Measurements from ENCODE around the gene UBN2. TPM values are rescaled to one million over a fixed set of nuclear protein-coding genes. Genes with fewer than 3 reads are reported as not detected.

The UBN2 gene
- total and polyA plus RNA-seq, 10 donors, result 1.2 to 23.4 (median 18.0) TPM

GRCh38 chr7:139246494-139246893, 15.5 kb downstream of the UBN2 start:
- Histone ChIP-seq H3K36me3 (peaks cover 0 to 100% (median 41%) of the 10 kb centered on the region in 6 donors), H3K27me3 (replicated peaks in 1 of 7) (no peaks in the 10 kb centered on the region), H3K9me3 (no peaks in the 10 kb centered on the region), H3K4me1 (no peaks in the 10 kb centered on the region), H3K27ac (no peak overlapping the region), H3K4me3 (no peak overlapping the region)
- intact Hi-C loops (cut with DNase I; ENCODE audit: low total_unique reads), result no loop called here
- no peak for TF ChIP-seq POLR2A (IDR thresholded peaks at IDR 0.05)
- no peak for TF ChIP-seq CTCF (IDR thresholded peaks at IDR 0.05 in 8 of 11, conservative IDR thresholded peaks at IDR 0.05 in 3 of 11)
- no peak for TF ChIP-seq POLR2AphosphoS5 (IDR thresholded peaks at IDR 0.05)
- DNase-seq, result no peak
- WGBS, 5 donors, result 93 to 95% (median 94%) methylated on average over 5 of the region's 5 CpGs

DNA sequence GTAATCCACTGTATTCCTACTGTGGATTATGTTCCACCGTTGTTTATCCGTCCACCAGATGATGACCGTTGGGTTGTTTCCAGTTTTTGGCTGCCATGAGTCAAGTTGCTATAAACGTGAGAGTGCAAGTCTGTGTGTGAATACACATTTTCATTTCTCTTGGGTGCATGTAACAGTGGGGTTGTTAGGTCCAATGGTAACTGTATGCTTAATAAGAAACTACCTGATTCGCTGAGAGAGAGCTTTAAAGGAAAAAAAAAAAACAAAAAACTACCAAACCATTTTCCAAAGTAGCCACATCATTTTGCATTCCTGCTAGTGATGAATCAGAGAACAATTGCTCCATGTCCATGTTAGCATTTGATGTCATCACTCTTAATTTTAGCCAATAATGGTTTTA, 15.9 kb downstream of the UBN2 start:
- Histone ChIP-seq H3K27me3 (replicated peaks in 1 of 7) (no peaks in the 10 kb centered on the region), H3K27ac (no peak overlapping the region), H3K4me1 (no peaks in the 10 kb centered on the region), H3K36me3 (peaks cover 0 to 100% (median 40%) of the 10 kb centered on the region in 6 donors), H3K9me3 (no peaks in the 10 kb centered on the region), H3K4me3 (no peak overlapping the region)
- DNase-seq, result no peak
- TF ChIP-seq POLR2A (IDR thresholded peaks at IDR 0.05), result no peak
- no peak for TF ChIP-seq CTCF (IDR thresholded peaks at IDR 0.05 in 8 of 11, conservative IDR thresholded peaks at IDR 0.05 in 3 of 11)
- TF ChIP-seq POLR2AphosphoS5 (IDR thresholded peaks at IDR 0.05), result no peak
- intact Hi-C loops (cut with DNase I; ENCODE audit: low total_unique reads), result no loop called here
- WGBS, 5 donors, result 89 to 96% (median 92%) methylated on average over 5 of the region's 5 CpGs

GRCh38 chr7:139249179-139249810, 18.3 kb downstream of the UBN2 start:
- no peak overlapping the region for H3K4me3 ChIP-seq
- intact Hi-C loops (cut with DNase I; ENCODE audit: low total_unique reads), result no loop called here
- WGBS, 5 donors, result 88 to 93% (median 89%) methylated on average over 4 of the region's 4 CpGs
- H3K36me3 ChIP-seq, result peaks cover 0 to 100% (median 49%) of the 10 kb centered on the region in 6 donors
- TF ChIP-seq POLR2AphosphoS5 (IDR thresholded peaks at IDR 0.05) (no peak), POLR2A (IDR thresholded peaks at IDR 0.05) (no peak), CTCF (IDR thresholded peaks at IDR 0.05 in 8 of 11, conservative IDR thresholded peaks at IDR 0.05 in 3 of 11) (no peak)
- H3K9me3 ChIP-seq, result no peaks in the 10 kb centered on the region
- no peaks in the 10 kb centered on the region for H3K4me1 ChIP-seq
- H3K27me3 ChIP-seq (replicated peaks in 1 of 7), result no peaks in the 10 kb centered on the region
- no peak overlapping the region for H3K27ac ChIP-seq
- no peak for DNase-seq

GRCh38 chr7:139252451-139252850, 21.4 kb downstream of the UBN2 start:
- Histone ChIP-seq H3K9me3 (no peaks in the 10 kb centered on the region), H3K4me1 (no peaks in the 10 kb centered on the region), H3K27me3 (replicated peaks in 1 of 7) (no peaks in the 10 kb centered on the region), H3K27ac (no peak overlapping the region), H3K4me3 (no peak overlapping the region), H3K36me3 (peaks cover 0 to 100% (median 46%) of the 10 kb centered on the region in 6 donors)
- DNase-seq, result no peak
- intact Hi-C loops (cut with DNase I; ENCODE audit: low total_unique reads), result no loop called here
- WGBS, 5 donors, result 83 to 91% (median 86%) methylated on average over 3 of the region's 3 CpGs
- TF ChIP-seq POLR2AphosphoS5 (IDR thresholded peaks at IDR 0.05) (no peak), CTCF (IDR thresholded peaks at IDR 0.05 in 8 of 11, conservative IDR thresholded peaks at IDR 0.05 in 3 of 11) (no peak), POLR2A (IDR thresholded peaks at IDR 0.05) (no peak)

Data from spleen (tissue), 11 donors.